Mesodermal cell (in vitro differentiated cells): ENCODE results near the gene ZGPAT.

ENCODE experiments used
- H3K27ac ChIP-seq: 2 replicates; pipeline ENCODE4 v1.7.0; 2013; ENCODE audit warnings: mild to moderate bottlenecking, low read depth, low read length, moderate library complexity; ENCODE audit not compliant: severe bottlenecking
- H3K36me3 ChIP-seq: 2 replicates; pipeline ENCODE4 v1.7.1; 2013; ENCODE audit warnings: mild to moderate bottlenecking, low read length, moderate library complexity; ENCODE audit not compliant: control insufficient read depth, insufficient read depth
- H3K4me1 ChIP-seq: one replicate; pipeline ENCODE4 v1.7.1; 2013; ENCODE audit warnings: mild to moderate bottlenecking, low read length; ENCODE audit not compliant: insufficient read depth, control insufficient read depth, poor library complexity, severe bottlenecking
- H3K4me3 ChIP-seq: 2 replicates; pipeline ENCODE4 v1.7.0; 2013; ENCODE audit warnings: low read length, control low read depth, mild to moderate bottlenecking; ENCODE audit not compliant: insufficient read depth, poor library complexity, severe bottlenecking; ENCODE audit errors: extremely low read depth
- H3K9me3 ChIP-seq: 2 replicates; pipeline ENCODE4 v1.7.1; 2013; ENCODE audit warnings: mild to moderate bottlenecking, low read length, moderate library complexity; ENCODE audit not compliant: control insufficient read depth
- WGBS, 2 experiments: methylation state at CpG; one replicate each; pipeline ENCODE4 v1.1.5; 2013; ENCODE audit warnings: missing lambda C conversion rate in 2 of 2; ENCODE audit not compliant: insufficient coverage in 2 of 2; 5-methylcytosine and 5-hydroxymethylcytosine counted together

The ZGPAT gene

GRCh38 chr20:63679799-63680305 is 28.0 kb upstream of the ZGPAT start:
- H3K4me3 ChIP-seq: no peak overlapping the region
- no peaks in the 10 kb centered on the region for H3K9me3 ChIP-seq
- H3K36me3 ChIP-seq: peaks cover 20% of the 10 kb centered on the region
- 92 to 96% methylated on average over 18 to 19 of the region's 19 CpGs for WGBS, 2 experiments
- no peak overlapping the region for H3K27ac ChIP-seq
- H3K4me1 ChIP-seq: peaks cover 11% of the 10 kb centered on the region

DNA sequence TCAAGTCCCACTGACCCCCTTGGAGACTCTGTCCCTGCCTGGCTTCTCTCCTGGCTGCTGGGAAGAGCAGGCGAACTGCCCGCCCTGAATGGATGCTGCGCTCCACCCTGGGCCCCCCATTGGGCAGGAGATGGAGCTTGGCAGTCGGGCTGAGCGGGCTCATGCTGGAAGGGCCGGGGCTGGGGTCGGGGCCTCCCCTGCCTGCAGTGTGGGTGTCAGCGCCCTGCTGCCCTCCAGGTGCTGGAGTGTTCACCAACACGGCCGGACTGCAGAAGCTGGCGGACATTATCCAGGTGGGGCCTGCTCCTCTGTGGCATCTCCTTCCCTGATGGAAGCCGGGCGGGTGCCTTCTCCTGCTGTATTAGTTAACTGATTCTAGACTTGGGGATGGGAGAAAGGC is 27.4 kb upstream of the ZGPAT start:
- Histone ChIP-seq H3K9me3 (no peaks in the 10 kb centered on the region), H3K36me3 (peaks cover 18% of the 10 kb centered on the region), H3K4me3 (no peak overlapping the region), H3K27ac (no peak overlapping the region), H3K4me1 (peaks cover 11% of the 10 kb centered on the region)
- WGBS, 2 experiments: 94 to 96% methylated on average over 9 to 13 of the region's 13 CpGs

- no peak overlapping the region for H3K4me3 ChIP-seq
- no peaks in the 10 kb centered on the region for H3K9me3 ChIP-seq
- peaks cover 13% of the 10 kb centered on the region for H3K4me1 ChIP-seq
- no peak overlapping the region for H3K27ac ChIP-seq
- H3K36me3 ChIP-seq: peaks cover 12% of the 10 kb centered on the region
- WGBS, 2 experiments: 96% methylated on average over 22 to 23 of the region's 23 CpGs
Observed at GRCh38 chr20:63680857-63681608, 26.8 kb upstream of the ZGPAT start.

DNA sequence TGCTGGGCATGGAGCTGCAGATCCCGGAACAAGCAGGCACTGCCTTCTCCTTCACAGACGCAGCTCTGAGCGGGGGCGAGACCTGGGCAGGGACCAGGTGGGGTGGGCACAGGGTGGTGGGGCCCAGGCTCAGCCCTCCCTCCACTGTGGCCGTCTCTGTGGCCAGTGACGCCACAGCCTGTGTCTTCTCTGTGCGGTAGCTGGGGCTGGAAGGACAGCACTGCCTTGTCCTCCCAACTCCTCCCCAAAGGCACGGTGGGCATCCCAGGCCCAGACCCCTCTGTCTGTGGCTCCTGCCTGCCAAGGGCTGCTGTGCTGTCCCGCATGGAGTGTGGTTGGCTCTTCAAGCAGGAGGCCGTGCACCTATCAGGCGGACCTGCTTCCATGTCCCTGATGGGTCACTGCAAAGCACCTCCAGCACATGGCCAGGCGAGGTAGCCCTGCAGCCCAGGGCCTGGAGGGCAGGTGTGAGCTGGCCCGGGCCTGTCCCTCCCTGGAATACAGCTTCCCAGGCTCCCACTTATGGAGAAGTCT is 26.2 kb upstream of the ZGPAT start:
- Histone ChIP-seq H3K4me1 (peaks cover 19% of the 10 kb centered on the region), H3K27ac (peak overlapping the region; percentile 61), H3K9me3 (no peaks in the 10 kb centered on the region), H3K4me3 (no peak overlapping the region), H3K36me3 (peaks cover 7% of the 10 kb centered on the region)
- 91 to 100% methylated on average over 4 to 8 of the region's 13 CpGs for WGBS, 2 experiments

GRCh38 chr20:63682384-63683139 is 25.3 kb upstream of the ZGPAT start:
- WGBS, 2 experiments: 82 to 85% methylated on average over 15 to 18 of the region's 22 CpGs
- Histone ChIP-seq H3K27ac (peak overlapping the region; percentile 81), H3K4me3 (no peak overlapping the region), H3K4me1 (peaks cover 28% of the 10 kb centered on the region), H3K9me3 (no peaks in the 10 kb centered on the region), H3K36me3 (peaks cover 4% of the 10 kb centered on the region)

DNA sequence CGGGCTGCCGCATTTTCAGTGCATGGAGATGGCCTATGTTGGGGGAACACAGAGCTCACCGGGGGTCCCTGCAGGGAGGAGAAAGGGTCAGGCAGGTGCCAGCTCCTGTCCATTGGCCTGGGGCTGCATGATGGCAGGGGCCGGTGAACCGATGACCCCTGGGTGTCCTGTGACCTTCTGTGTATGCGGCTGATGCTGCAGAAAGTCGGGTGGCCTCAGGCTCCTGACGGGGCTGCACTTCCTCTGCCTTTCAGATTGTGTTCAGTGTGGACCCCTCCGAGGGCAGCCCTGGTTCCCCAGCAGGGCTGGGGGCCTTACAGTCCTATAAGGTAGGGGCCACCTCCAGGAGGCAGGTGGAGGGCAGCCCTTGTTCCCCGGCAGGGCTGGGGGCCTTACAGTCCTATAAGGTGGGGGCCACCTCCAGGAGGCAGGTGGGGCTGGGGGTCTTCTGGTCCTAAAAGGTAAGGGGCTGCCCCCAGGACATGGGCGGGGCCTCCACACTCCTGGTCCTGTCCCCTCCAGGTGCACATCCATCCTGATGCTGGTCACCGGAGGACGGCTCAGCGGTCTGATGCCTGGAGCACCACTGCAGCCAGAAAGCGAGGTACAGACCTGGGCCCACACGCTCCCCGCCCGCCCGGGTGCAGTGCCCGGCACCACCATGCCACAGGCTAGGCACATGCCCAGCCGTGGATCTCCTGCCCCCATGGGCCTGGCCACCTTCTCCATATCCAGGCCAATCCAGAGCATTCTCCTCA is 22.4 kb upstream of the ZGPAT start:
- Histone ChIP-seq H3K36me3 (no peaks in the 10 kb centered on the region), H3K4me3 (no peak overlapping the region), H3K27ac (no peak overlapping the region), H3K9me3 (no peaks in the 10 kb centered on the region), H3K4me1 (peaks cover 28% of the 10 kb centered on the region)
- 91 to 93% methylated on average over 16 to 21 of the region's 21 CpGs for WGBS, 2 experiments

GRCh38 chr20:63686094-63686491 is 21.7 kb upstream of the ZGPAT start:
- 93 to 96% methylated on average over 24 of the region's 24 CpGs for WGBS, 2 experiments
- Histone ChIP-seq H3K27ac (peak overlapping the region; percentile 73), H3K4me3 (no peak overlapping the region), H3K9me3 (no peaks in the 10 kb centered on the region), H3K36me3 (no peaks in the 10 kb centered on the region), H3K4me1 (peaks cover 28% of the 10 kb centered on the region)

GRCh38 chr20:63686492-63687321 is 21.1 kb upstream of the ZGPAT start:
- Histone ChIP-seq H3K36me3 (no peaks in the 10 kb centered on the region), H3K9me3 (no peaks in the 10 kb centered on the region), H3K27ac (peak overlapping the region; percentile 73), H3K4me1 (peaks cover 26% of the 10 kb centered on the region), H3K4me3 (no peak overlapping the region)
- 91 to 92% methylated on average over 41 of the region's 45 CpGs for WGBS, 2 experiments

DNA sequence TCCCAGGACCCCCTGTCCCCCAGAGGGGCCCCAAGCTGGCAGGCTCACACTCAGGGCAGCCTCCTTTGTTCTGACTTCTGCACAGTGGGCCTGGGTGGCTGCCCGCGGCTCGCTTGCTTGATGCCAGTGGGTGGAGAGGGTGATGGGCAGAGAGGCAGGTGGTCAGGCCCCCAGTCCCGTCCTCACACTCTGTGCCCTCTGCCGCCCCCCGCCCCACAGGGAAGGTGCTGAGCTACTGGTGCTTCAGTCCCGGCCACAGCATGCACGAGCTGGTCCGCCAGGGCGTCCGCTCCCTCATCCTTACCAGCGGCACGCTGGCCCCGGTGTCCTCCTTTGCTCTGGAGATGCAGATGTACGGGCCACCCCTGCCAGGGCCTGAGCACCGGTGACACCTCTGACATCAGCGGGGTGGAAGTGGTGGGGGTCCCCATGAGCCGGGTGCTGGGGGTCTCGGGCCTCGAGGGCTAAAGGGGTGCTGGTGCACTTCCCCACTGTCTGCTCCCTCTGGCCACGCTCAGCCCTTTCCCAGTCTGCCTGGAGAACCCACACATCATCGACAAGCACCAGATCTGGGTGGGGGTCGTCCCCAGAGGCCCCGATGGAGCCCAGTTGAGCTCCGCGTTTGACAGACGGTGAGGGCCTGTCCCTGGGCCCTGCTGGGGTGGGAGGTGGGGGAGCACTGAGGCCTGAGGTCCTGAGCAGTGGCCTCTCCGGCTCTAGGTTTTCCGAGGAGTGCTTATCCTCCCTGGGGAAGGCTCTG is 20.2 kb upstream of the ZGPAT start:
- Histone ChIP-seq H3K27ac (no peak overlapping the region), H3K36me3 (no peaks in the 10 kb centered on the region)
- whole genome bisulfite sequencing, 2 experiments: 96 to 97% methylated on average over 19 to 26 of the region's 29 CpGs

More for the DNA sequence above, 20.2 kb upstream of the ZGPAT start:
- no peaks in the 10 kb centered on the region for H3K9me3 ChIP-seq
- peaks cover 22% of the 10 kb centered on the region for H3K4me1 ChIP-seq
- no peak overlapping the region for H3K4me3 ChIP-seq
